ENCODE measurements around the gene RALGPS2.

Gene RALGPS2

GRCh38 chr1:178716111-178716510, 8.9 kb upstream of the RALGPS2 start:
- H3K4me3 ChIP-seq (ENCODE audit: control insufficient read depth, low read depth, low read length): no peak overlapping the region
- DNase-seq (ENCODE audit: low read depth): no peak
- TF ChIP-seq CTCF (conservative IDR thresholded peaks at IDR 0.05; ENCODE audit: control insufficient read depth, insufficient read depth, low read depth, low read length): no peak

DNA sequence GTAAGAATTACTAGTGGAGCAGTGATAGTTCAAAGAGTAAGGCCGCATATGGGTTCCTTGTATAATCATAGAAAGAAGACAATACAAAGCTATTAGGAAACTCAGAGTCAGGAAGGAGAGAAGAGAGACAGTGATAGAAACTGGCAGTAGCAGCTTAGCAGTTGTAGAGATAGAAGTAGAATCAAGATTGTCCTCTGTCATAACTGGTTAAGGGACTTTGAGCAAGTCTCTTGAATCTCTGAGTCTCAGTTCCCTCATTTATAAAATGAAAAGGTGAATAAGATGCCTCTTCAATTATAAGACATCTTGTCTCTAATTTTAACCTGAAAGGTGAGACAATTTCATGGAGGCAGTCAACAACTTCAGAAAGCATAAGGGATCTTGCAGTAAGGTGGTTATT, 6.5 kb upstream of the RALGPS2 start:
- no peak for DNase-seq (ENCODE audit: low read depth)
- H3K4me3 ChIP-seq (ENCODE audit: control insufficient read depth, low read depth, low read length): no peak overlapping the region
- no peak for TF ChIP-seq CTCF (conservative IDR thresholded peaks at IDR 0.05; ENCODE audit: control insufficient read depth, insufficient read depth, low read depth, low read length)

GRCh38 chr1:178723546-178723945, 1.5 kb upstream of the RALGPS2 start:
- H3K4me3 ChIP-seq (ENCODE audit: control insufficient read depth, low read depth, low read length): no peak overlapping the region
- DNase-seq (ENCODE audit: low read depth): no peak
- no peak for TF ChIP-seq CTCF (conservative IDR thresholded peaks at IDR 0.05; ENCODE audit: control insufficient read depth, insufficient read depth, low read depth, low read length)

DNA sequence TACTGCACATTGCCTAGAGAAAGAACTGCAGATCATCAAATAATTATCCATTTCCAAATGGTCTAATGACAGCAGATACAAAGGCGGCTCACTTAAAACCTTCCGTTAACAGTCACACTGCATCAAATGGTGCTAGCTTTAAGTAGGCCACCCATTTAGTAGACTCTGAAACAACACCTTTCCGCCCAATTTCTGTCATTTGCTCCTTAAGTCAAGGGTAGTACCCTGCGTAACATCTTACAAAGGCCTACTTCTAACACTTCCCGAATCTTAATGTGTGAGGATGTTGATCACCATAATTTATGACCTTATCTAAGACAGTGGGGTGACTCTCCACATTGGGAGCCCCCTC, 692 bp upstream of the RALGPS2 start:
- no peak for TF ChIP-seq CTCF (conservative IDR thresholded peaks at IDR 0.05; ENCODE audit: control insufficient read depth, insufficient read depth, low read depth, low read length)
- H3K4me3 ChIP-seq (ENCODE audit: control insufficient read depth, low read depth, low read length): peak overlapping the region; percentile 50
- no peak for DNase-seq (ENCODE audit: low read depth)

GRCh38 chr1:178725466-178726086, 532 bp downstream of the RALGPS2 start:
- no peak for TF ChIP-seq CTCF (conservative IDR thresholded peaks at IDR 0.05; ENCODE audit: control insufficient read depth, insufficient read depth, low read depth, low read length)

GRCh38 chr1:178726087-178726517, 1.1 kb downstream of the RALGPS2 start:
- peak; percentile 82 for DNase-seq (ENCODE audit: low read depth)
- TF ChIP-seq CTCF (conservative IDR thresholded peaks at IDR 0.05; ENCODE audit: control insufficient read depth, insufficient read depth, low read depth, low read length): no peak
- peak overlapping the region; percentile 82 for H3K4me3 ChIP-seq (ENCODE audit: control insufficient read depth, low read depth, low read length)

More at GRCh38 chr1:178725466-178726086, 532 bp downstream of the RALGPS2 start:
- peak; percentile 20 for DNase-seq (ENCODE audit: low read depth)
- peak overlapping the region; percentile 82 for H3K4me3 ChIP-seq (ENCODE audit: control insufficient read depth, low read depth, low read length)

DNA sequence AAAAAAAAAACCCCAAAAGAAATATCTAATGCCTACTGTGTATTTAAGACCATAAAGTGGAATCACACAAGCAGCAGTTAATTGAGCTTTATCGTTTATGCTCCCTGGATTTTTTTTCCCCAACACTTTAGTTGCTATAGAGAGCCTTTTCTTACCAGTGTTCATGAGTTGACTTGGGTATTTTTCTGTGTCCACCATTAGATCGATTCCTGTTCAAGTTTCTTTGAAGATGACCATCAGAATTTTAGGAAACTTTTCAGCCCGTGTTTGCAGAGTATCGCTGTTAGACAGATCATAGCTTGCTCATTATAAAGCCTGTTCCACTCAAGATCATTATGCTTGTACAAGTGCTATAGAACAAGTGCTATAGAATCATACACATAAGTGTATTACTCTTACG, 1.5 kb downstream of the RALGPS2 start:
- no peak for DNase-seq (ENCODE audit: low read depth)
- no peak for TF ChIP-seq CTCF (conservative IDR thresholded peaks at IDR 0.05; ENCODE audit: control insufficient read depth, insufficient read depth, low read depth, low read length)
- H3K4me3 ChIP-seq (ENCODE audit: control insufficient read depth, low read depth, low read length): peak overlapping the region; percentile 82
